ENCODE results near the gene RRP9.
"Not testable (repeated sequence)": the region's sequence is repeated elsewhere in the genome, so short reads cannot be mapped to it uniquely, and the experiment has no call there.

RRP9 gene

DNA sequence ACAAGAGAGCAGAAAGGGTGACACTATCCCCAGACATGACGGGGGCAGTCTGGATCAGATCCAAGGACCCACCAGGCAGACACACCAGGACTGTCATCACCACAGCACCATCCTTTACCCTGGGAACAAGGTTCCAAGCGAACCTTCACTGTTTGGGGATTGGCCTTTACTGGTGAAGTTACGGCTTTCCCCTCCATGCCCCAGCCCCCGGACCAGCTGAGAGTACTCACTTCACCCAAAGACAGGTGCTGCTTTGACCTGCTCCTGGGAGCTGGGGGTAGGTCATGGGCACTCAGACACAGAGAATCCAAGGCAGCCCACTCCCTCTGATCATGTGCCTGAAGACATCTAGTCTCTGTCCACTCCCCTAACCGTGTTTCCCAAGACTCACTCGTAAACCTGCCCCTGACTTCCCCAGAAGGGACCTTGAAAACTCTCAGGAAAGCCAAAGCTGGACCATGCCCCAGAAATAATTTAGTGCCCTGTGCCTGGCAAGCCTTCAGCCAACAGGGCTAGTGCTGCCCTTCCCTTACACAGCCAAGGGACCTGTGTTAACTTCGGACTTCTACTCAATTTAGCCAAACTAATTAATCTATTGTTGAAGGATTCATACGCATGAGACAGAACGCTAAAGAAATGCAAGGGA lies 2.8 kb downstream of the RRP9 start:
- no peak for DNase-seq (ENCODE audit: low read depth in 2 of 2)

DNA sequence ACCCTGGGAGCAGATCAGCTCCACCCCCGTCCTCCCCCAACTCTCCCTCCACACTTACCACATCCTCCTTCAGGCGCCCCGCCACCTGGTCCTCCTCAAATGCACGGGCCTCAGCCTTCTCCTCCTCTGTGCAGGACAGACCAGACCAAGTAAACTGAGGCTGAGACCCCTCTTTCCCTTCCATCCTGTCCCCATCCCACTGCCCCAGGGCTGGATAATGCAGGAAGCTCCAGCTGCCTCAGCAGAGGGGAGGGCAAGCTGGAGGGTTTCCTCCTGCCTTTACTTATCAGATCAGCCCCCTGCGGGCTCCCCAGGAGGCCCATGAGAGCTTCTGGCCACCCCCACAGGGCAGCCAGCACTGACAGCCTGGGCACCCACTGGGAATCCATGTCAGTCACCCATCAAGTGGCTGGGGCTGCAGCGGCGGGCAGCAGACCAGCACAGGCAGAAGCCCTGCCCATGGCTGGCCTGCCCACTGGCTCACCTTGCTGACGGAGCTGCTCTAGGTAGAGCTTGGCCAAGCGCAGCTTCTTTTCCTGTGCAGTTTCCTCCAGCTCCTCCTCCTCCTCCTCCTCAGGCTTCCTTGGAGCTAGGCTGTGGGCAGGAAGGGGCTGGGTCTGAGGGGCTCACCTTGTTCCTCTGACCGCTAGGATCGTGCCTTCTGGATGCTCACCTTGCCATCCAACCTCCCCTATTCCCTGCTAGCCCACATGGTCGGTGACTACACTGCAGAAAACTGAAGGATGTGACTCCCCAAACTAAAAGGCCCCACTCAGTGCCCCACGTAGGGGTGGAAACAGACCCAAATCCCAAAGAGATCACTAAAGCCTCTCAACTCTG lies 3.9 kb downstream of the RRP9 start:
- DNase-seq (ENCODE audit: low read depth in 2 of 2), result no peak

DNA sequence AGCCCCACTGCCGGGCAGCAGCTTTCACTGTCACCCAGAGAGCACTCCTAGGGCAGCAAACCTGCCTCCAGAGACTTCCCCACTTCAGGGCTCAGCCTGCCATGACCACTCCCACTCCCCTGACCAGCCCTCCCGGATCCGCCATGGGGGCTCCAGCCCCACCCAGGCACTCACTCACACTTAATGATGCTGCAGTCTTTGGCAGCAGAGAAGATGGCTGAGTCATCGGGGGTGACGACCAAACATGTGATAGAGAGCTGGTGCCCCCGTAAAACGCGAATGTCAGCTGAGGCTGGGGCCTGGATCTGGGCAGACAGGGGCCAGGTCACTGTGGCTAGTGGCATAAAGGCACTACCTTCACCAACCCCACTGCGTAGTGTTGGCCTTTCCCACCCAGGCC lies 4.7 kb downstream of the RRP9 start:
- DNase-seq (ENCODE audit: low read depth in 2 of 2), result no peak

DNA sequence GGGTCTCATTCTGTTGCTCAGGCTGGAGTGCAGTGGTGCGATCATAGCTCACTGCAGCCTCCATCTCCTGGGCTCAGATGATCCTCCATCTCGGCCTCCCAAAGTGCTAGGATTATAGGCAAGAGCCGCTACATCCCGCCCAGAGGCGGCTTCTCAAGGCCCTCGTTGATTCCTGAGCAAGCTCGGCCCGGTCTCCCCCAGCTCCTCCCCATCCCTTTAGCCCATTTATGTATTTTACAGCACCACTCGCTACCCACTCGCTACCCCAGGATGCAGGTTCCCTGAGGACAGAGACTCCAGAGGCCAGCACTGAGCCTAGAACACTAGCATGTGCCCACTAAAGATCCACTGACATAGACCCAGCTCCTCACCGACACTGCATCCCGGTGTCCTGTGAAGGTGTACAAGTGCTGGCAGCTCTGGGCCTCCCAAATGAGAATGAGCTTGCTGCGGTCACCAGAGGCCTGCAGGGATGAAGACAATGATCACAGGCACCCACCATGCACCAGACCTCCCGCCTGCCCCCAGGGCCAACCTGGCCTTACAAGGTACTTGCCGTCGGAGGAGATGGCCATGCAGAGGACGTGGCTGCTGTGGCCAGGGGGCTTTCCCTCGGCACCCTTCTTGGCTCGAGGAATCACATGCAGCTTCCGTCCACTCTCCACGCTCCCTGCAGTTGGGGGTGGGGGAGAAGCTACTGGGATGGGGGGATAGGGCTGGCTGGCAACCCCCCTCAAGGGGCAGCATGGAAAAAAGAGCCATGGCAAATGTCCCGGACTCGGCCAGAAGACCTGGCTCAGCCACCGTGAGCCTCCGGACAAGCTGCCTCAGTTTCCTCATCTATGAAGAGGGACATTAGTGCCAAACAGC lies 5.6 kb downstream of the RRP9 start:
- DNase-seq (ENCODE audit: low read depth in 2 of 2), result no peak

DNA sequence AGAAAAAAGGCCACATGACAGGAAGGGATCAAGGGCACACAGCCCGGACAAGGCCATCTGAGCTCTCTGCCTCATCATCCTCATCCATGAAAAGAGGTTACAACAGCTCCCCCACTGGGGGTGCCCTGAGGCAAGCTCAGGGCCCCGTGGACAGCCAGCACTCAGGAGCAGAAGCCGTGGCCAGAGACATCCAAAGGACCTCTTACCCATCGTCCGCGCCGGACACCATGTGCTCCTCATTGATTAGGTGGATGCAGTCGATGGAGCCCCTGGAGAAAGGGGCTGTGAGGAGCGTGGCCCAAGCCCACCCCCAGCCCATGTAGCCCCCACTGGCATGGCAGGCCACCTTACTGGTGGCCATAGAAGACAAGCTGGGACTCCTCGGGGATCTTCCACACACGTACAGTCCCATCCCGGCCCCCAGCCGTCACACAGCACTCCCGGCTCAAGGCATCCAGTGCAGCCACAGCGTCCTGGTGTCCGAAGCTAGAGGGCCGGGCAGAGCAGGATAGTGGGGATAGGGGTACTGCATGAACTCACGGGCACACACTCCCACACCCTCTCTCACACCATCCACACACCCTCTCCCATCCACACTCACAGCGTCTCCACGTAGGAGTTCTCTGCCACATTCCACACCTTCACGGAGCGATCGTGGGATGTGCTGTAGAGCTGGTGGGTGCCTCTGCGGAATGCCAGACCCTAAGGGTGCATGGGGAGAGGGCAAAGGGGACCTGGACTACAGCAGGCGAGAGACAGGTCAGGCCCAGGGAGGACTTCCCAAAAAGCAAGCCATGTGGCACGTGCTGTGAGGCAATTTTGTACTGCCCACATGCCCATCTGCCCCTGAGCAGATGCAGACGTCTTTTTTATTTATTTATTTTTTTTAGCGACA lies 6.5 kb downstream of the RRP9 start:
- no peak for DNase-seq (ENCODE audit: low read depth in 2 of 2)

DNA sequence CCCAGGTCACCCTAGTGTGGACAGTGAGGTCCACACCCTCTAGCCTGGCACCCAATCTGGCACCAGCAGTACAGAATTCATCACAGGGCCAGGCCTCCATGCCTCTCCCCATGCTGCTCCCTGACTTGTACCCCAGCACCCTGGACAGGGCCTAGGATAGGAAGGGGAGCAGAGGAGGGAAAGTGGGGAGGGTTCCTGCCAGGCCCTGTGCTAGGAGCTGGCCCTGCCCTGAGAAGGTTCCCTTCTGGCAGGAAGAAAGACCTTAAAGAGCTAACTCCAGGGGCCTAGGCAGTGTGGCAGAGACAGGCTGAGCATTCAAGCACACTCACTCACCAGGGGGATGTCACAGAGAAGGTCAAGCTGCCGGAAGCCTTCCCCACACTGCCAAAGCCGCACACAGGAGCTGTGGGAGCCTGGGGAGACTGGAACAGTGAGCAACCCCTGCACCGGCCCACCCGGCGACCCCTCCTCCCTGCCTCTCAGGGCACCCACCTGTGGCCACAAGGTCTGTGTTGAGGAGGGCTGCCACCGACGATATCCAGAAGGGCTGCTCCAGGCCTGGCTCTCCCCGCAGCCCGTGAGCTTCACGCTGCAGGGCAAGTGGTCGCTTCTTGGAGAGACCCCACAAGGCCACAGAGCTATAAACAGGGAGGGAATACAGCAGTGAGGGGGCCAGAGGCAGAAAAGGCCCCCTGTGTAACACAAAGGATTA lies 7.4 kb downstream of the RRP9 start:
- no peak for DNase-seq (ENCODE audit: low read depth in 2 of 2)

DNA sequence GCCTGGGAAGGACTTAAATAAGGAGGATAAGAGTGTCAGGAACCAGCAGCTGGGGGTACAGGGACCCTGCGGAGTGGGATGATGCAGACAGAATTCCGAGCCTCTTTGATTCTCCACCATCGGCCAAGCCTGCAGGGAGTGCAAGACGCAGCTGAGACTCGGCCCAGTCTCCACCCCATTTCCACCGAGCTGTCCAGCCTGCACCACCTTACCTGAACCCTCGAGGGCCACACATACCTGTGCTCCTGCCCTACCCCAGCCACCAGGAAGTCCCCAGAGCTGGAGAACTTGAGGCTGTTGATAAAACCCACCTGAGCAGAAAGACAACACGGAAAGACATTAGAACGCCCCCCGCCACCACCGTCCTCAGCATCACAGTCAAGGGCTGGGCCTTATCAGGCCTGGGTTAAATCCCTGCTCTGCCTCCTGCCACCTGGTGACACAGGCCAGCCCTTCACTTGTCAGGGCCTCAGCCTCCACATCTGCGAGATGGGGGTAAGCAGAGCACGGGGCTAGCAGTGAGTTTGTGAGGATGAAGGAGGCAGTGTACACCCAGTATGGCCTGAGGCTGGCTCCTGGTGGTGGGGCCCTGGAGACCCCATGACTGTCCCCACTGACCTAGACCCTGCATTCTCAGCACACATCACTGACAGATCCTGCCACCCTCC lies 8.1 kb downstream of the RRP9 start:
- no peak for DNase-seq (ENCODE audit: low read depth in 2 of 2)

DNA sequence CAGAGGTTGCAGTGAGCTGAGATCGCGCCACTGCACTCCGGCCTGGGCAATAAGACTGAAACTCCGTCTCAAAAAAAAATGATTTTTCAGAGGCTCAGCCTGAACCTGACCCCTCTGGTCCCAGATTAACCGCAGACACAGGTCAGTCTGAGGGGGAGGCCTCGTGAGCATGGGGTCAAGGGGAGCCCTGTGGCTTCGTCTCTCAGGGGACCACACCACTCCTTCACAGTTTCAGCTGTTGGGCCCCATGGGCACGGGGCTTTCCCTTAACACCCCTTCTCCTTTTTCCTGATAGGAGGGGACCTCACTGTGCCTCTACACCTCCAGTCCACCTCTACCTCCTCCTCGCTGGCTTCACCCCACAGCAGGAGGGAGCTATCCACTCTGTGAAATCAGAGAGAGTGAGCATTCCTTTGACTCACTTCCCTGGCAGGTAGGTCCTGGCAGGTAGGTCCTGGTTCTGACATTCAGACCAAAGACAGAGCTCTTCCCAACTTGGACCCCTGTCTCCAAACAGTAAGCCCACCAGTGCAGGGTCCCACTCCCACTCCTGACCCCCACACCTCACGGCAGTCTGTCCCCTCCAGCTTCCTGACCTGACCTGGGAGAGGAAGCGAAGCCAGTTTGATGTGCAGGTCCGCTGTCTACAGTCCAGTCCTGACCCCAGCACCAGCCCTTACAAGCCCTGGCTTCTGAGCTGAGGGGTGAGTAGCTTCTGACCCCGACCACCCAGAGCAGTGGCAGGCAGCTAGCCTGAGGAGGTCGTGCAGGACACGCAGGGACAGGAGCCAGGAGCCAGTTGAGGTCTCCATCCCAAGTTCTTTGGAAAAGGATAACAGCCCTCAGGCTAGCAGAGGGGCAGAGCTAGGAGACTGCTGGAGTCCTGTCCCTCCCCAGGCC lies 9.0 kb downstream of the RRP9 start:
- DNase-seq (ENCODE audit: low read depth in 2 of 2), result no peak

DNA sequence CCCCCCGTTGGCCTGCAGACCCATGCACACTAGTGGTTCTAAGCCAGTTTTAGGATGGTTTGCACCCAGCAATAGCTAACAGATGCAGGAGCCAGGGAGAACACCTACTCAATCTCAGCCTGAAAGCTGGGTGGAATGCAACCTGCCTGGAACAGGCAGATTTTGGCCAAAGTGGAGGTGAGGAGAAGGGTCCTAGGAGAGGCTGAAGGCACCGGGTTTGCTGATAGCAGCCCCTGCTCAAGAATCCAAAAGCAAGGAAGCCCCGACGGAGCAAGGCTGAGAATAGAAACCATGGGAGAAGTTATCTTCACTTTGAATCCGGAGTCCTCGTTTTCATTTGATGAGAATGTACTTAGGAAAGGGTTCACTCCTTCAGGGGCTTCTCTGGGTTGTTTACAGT lies 9.9 kb downstream of the RRP9 start:
- DNase-seq (ENCODE audit: low read depth in 2 of 2), result no peak

DNA sequence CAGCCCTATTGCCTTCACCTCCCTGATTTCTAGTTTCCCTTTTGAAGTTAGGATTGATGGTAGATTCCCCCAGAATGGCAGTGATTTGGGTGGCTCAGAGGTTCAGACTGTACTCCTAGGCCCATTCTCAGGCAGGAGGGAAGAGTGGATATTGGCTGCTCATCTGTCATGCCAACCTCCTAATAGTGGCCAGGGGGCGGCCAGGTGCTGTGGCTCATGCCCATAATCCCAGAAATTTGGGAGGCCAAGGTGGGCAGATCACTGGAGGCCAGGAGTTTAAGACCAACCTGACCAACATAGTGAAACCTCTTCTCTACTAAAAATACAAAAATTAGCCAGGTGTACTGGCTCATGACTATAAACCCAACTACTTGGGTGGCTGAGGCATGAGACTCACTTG lies 11.3 kb downstream of the RRP9 start:
- DNase-seq (ENCODE audit: low read depth in 2 of 2), result no peak

DNA sequence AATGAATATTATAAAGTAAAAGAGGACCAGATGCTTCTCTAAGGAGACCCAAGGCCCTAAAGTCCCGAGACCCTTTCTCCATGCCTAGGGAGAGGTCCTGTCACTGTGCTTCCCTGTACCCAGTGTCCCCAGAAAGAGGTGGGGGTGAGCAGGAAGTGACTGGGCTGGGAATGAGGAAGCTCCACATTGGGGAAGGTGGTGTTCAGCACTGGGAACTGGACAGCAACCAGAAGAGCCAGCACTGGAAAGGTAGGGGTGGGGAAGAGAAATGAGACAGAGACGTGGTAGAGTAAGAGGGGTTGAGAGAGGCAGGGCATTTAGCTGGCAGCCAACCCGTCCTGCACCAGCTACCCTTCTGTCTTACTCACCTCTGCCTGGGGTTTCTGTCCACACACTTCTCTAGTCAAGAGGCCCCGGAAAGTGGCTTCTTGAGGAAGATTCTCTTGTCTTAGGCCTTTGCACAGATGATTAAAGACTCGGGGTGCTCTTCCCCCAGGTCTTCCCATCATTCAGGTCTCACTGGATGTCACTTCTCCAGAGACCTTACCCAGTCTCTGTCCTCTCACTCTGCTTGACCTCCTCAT lies 12.2 kb downstream of the RRP9 start:
- no peak for DNase-seq (ENCODE audit: low read depth in 2 of 2)

DNA sequence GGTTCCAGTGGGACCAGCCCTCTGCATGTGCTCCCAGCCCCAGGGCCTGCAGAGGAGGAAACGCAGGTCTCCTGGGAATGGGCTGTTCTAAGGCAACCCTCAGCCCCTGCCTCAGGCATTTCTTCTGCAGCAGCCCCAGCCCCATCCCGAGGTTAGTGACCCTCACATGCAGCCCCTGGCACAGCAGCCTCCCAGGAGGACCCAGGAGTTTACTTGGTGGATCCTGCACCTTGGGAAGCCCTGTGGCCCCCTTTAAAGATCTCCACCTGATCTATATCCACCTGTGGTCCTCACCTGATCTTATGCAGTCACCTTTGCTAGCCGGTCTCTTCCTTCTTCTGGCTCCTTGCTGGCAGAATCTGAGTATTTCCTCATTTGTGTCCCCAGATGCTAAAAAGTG lies 12.7 kb downstream of the RRP9 start:
- DNase-seq (ENCODE audit: low read depth in 2 of 2), result not testable (repeated sequence)

DNA sequence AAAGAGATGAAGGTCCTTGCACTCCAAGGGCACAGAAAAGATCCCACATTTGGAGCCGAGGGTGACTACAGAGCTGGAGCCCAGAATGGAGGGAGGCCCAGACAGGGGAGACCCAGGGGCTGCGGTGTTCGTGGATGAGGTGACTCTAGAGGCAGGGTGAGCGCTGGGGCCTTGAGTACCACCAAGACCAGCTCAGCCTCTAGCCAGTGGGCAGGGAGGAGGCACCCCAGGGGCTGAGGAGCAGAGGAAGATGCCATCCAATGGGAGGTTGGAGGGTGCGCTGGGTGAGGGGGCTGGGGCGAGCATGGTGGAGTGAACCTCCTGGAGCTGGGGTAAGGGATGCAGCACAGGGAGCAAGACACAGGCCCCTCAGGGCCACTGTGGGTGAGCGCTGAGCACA lies 13.3 kb downstream of the RRP9 start:
- DNase-seq (ENCODE audit: low read depth in 2 of 2), result no peak

DNA sequence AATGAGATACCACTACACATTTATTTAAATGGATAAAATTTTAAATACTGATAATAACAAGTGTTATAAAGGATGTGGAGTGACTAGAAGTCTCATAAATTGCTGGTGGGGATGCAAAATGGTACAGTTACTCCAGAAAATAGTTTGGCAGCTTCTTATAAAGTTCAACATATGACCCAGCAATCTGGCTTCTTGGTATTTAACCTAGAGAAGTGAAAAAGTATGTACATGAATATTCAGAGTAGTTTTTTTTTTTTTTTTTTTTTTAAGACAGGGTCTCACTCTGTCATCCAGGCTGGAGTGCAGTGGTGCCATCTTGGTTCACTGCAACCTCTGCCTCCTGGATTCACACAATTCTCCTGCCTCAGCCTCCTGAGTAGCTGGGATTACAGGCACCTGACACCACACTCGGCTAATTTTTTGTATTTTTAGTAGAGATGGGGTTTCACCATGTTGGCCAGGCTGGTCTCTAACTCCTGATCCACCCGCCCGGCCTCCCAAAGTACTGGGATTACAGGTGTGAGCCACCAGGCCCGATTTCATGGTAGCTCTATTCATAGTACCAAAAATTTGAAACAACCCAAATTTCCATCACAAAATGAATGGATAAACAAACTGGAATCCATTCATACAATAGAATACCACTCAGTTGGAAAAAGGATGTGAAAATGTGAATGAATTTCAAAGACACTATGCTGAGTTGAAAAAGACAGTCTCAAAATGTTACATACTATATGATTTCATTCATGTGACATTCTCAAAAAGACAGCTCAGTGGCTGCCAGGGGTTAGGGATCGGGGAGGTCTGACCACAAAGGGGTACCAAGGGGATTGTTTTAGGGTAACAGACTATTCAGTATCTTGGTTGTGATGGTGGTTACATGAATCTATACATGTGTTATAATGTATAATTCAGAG lies 14.4 kb downstream of the RRP9 start:
- no peak for DNase-seq (ENCODE audit: low read depth in 2 of 2)

DNA sequence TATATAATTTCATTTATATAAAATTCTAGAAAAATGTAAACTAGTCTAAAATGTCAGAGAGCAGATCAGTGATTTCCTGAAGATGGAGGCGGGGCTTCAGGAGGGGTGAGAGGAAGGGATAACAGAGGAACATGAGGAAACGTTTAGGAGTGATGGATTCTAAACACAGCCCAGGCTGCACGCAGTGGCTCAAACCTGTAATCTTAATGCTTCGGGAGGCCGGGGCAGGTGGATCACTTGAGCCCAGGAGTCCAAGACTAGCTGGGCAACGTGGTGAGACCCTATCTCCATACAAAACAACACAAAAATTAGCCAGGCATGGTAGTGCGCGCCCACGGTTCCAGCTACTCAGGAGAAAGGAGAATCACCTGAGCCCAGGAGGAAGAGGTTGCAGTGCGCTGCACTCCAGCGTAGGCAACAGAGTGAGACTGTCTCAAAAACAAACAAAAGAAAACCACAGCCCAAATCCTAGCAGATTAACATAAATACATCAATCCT lies 20.6 kb downstream of the RRP9 start:
- no peak for DNase-seq (ENCODE audit: low read depth in 2 of 2)

DNA sequence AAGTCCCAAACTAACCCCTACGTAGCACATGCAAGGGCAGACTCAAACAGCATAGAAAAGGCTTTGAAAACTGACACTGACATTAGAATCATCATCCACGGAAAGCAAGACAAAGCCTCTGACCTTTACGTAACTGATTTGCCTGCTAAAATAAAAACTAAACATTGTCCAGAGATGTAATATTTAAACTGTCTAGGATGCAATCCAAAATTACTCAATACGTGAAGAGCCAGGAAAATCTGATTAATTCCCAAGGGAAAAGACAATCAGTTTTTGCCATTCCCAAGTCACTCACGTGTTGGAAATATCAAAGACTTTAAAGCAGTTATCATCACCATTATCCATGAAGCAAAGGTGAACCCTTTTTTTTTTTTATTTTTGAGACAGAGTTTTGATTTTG lies 25.3 kb downstream of the RRP9 start:
- no peak for DNase-seq (ENCODE audit: low read depth in 2 of 2)

DNA sequence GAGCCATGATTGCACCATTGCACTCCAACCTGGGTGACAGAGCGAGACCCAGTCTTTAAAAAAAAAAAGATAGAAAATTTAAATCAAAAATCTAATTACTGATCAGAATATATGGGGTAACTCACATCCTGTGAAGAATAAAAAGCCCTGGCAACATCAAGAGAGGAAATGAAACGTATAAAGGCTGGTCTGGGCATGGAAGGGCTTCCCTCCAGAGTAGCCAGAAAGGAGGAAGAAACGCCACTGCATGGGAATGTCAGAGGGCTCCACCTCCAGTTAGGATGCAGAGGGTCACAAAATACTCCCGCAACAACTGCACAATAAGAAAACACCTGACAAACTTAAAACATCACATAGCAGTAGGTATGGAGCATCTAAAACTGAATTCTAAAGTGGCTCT lies 33.7 kb downstream of the RRP9 start:
- no peak for DNase-seq (ENCODE audit: low read depth in 2 of 2)

All from stimulated activated CD8-positive, alpha-beta memory T cell treated with anti-CD3 and anti-CD28 coated beads, Interleukin-2, amount 100 ng/mL, for 1 hour (primary cell).